Measurements from ENCODE around the gene NINL. TPM values are rescaled to one million over a fixed set of nuclear protein-coding genes. Genes with fewer than 3 reads are reported as not detected.
"Not testable (repeated sequence)": the region's sequence is repeated elsewhere in the genome, so short reads cannot be mapped to it uniquely, and the experiment has no call there.

Gene NINL
- total RNA-seq, 4 donors from 2014 or later, result 18.3 to 37.8 (median 23.5) TPM

DNA sequence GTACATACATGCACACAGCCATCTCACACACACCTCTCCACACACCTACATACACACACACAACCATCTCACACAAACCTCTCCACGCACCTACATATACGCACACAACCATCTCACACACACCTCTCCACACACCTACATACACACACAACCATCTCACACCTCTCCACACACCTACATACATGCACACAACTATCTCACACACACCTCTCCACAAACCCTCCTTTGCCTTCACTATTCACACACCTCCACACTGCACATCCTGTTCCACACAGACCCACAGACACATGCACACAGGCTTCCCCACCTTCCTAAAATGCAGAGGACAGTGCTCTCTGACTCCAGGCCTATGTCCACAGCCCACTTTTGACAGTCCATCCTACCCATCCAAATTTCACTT lies 16.3 kb upstream of the NINL start:
- WGBS, 2 donors, result 85 to 87% methylated on average over 2 of the region's 2 CpGs
- no peak for TF ChIP-seq POLR2A (IDR thresholded peaks at IDR 0.05)
- TF ChIP-seq, protein P1, sequence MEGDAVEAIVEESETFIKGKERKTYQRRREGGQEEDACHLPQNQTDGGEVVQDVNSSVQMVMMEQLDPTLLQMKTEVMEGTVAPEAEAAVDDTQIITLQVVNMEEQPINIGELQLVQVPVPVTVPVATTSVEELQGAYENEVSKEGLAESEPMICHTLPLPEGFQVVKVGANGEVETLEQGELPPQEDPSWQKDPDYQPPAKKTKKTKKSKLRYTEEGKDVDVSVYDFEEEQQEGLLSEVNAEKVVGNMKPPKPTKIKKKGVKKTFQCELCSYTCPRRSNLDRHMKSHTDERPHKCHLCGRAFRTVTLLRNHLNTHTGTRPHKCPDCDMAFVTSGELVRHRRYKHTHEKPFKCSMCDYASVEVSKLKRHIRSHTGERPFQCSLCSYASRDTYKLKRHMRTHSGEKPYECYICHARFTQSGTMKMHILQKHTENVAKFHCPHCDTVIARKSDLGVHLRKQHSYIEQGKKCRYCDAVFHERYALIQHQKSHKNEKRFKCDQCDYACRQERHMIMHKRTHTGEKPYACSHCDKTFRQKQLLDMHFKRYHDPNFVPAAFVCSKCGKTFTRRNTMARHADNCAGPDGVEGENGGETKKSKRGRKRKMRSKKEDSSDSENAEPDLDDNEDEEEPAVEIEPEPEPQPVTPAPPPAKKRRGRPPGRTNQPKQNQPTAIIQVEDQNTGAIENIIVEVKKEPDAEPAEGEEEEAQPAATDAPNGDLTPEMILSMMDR (IDR thresholded peaks at IDR 0.05), result no peak
- H3K9me3 ChIP-seq, result no peaks in the 10 kb centered on the region
- intact Hi-C loops (cut with DNase I), result no loop called here
- no peak overlapping the region for H3K4me3 ChIP-seq (replicated peaks in 1 of 3)
- no peaks in the 10 kb centered on the region for H3K36me3 ChIP-seq
- no peaks in the 10 kb centered on the region for H3K27me3 ChIP-seq
- peaks cover 0 to 6% of the 10 kb centered on the region in 2 donors for H3K4me1 ChIP-seq
- no peak for DNase-seq
- H3K27ac ChIP-seq, result no peak overlapping the region

DNA sequence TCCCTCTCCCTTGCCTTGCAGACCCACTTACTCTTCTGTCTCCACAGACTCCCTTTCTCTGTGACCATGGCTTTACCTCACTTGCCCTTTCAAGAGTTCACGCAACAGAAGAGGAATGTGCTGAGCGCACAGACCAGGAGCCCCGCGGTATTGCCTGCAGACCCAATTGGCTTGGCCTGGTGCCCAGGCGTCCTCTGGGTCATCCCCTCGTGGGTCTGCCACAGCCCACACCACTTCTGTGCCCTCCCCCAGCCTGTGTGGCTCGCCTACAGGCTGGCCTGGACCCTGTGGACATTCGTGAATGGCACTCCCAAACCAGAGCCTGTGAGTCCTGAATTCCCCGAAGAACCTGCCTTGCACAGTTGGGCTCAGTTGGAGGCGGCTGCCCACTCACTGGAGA lies 15.3 kb upstream of the NINL start:
- WGBS, 2 donors, result 28 to 55% methylated on average over 7 to 10 of the region's 10 CpGs
- TF ChIP-seq POLR2A (IDR thresholded peaks at IDR 0.05), result no peak
- TF ChIP-seq, protein P1 (IDR thresholded peaks at IDR 0.05), result no peak
- Histone ChIP-seq H3K36me3 (no peaks in the 10 kb centered on the region), H3K4me1 (peaks cover 0 to 6% of the 10 kb centered on the region in 2 donors), H3K27ac (no peak overlapping the region), H3K27me3 (no peaks in the 10 kb centered on the region), H3K9me3 (no peaks in the 10 kb centered on the region), H3K4me3 (replicated peaks in 1 of 3) (no peak overlapping the region)
- intact Hi-C loops (cut with DNase I), result no loop called here
- peak; percentile 61 to 70 for DNase-seq

DNA sequence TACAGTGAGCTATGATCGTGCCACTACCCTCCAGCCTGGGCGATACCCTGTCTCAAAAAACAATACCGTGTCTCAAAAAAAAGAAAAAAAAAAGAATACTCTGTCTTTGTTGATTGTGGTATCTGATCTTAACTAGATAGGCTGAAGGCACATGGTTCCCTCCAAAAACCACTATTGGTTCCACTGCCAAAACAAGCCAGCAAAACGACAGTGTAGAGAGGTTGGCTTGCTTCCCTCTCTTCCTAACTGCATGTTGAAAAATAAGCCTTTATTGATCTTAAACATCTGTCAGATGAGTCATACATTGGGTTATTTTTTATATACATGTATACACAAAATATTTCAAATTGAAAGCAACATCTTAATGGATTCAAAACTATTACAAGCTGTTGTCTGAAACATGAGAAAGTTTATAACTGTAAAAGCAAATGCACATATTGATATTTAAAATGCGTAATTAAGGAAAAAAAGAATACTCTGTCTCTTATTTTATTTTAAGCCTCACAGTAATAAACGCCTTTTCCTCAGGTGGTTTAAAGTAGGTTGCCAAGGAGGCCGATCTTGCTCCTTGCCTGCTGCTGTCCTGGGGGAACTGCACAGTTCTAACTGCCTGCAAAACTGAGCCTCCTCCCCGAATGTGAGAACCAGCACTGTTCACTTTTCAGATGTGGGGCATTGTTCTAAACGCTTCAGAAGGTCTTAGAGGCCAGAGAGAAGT lies 7.0 kb upstream of the NINL start:
- 63 to 64% methylated on average over 9 of the region's 9 CpGs for WGBS, 2 donors
- TF ChIP-seq, protein P1 (IDR thresholded peaks at IDR 0.05), result no peak
- no peak for TF ChIP-seq POLR2A (IDR thresholded peaks at IDR 0.05)
- H3K4me1 ChIP-seq, result no peaks in the 10 kb centered on the region
- intact Hi-C loops (cut with DNase I), result no loop called here
- DNase-seq, result no peak
- no peaks in the 10 kb centered on the region for H3K9me3 ChIP-seq
- no peaks in the 10 kb centered on the region for H3K27me3 ChIP-seq
- H3K4me3 ChIP-seq (replicated peaks in 1 of 3), result no peak overlapping the region
- H3K27ac ChIP-seq, result no peak overlapping the region
- no peaks in the 10 kb centered on the region for H3K36me3 ChIP-seq

DNA sequence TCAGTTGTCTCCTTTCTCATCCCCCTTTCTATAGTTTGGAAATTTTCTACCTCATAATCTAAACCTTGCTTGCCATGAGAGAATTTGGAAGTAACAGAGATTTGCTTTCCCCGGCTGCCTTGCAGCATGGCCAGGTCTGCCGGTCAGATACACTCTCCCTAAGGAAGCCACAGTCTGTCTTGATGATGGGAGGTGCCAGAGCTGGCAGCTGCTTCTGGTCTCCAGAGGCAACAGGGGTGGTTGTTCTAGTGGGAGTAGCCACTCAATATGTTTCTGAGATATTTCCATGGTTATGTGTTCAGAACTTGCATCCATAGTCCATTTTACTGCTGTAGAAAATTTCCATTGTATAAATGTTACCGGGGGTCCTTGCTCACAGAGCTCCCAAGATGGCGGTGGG lies 5.4 kb upstream of the NINL start:
- H3K9me3 ChIP-seq; intact Hi-C loops (cut with DNase I); H3K27ac ChIP-seq; H3K36me3 ChIP-seq; H3K4me1 ChIP-seq; H3K4me3 ChIP-seq (replicated peaks in 1 of 3); H3K27me3 ChIP-seq; DNase-seq: not testable (repeated sequence)
- WGBS, 2 donors, result 85 to 94% methylated on average over 4 of the region's 4 CpGs

DNA sequence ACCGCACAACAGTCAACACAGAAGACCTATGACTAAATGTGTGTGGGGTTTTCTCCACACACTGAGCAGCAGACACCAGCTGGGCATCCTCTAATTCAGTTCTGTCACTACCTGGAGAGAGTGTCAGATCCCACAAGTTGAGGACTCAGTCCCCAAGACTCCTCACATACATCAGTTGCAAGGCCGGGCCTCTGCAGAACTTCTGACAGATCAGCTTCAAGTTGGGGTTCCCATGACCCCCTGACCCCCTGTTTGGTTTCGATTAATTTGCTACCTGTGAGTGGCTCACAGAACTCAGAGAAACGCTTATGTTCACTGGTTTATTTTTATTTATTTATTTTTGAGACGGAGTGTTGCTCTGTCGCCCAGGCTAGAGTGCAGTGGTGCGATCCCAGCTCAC lies 3.2 kb upstream of the NINL start:
- intact Hi-C loops (cut with DNase I), result no loop called here
- Histone ChIP-seq H3K4me3 (replicated peaks in 1 of 3) (no peak overlapping the region), H3K9me3 (no peaks in the 10 kb centered on the region), H3K4me1 (peaks cover 0 to 9% of the 10 kb centered on the region in 2 donors), H3K36me3 (no peaks in the 10 kb centered on the region), H3K27ac (no peak overlapping the region), H3K27me3 (no peaks in the 10 kb centered on the region)
- no peak for TF ChIP-seq POLR2A (IDR thresholded peaks at IDR 0.05)
- TF ChIP-seq, protein P1 (IDR thresholded peaks at IDR 0.05), result no peak
- no peak for DNase-seq
- 93 to 97% methylated on average over 7 of the region's 7 CpGs for WGBS, 2 donors
